Activated CD8-positive, alpha-beta memory T cell treated with anti-CD3 and anti-CD28 coated beads for 36 hours (primary cell): ENCODE measurements around the gene ZNF217. TPM values are rescaled to one million over a fixed set of nuclear protein-coding genes. Genes with fewer than 3 reads are reported as not detected.
"Not testable (repeated sequence)": the region's sequence is repeated elsewhere in the genome, so short reads cannot be mapped to it uniquely, and the experiment has no call there.

Source experiments
- CTCF ChIA-PET: fragments of 350-600 bp; sonication (Branson Sonifier 250); formaldehyde crosslinking; loops from one replicate; lab custom pipeline; 2021; ENCODE audit warnings: antibody characterized with exemption; lab: Charles Lee
- POLR2A ChIA-PET: fragments of 350-600 bp; sonication (Branson Sonifier 250); formaldehyde crosslinking; loops from one replicate; lab custom pipeline; 2021; ENCODE audit warnings: antibody characterized with exemption; lab: Charles Lee
- total RNA-seq, 2 experiments: library from RNA; stranded (reverse); gene quantifications; one replicate each; pipeline ENCODE4 v1.2.3, GENCODE V29; 2021

Gene ZNF217
- total RNA-seq, 2 experiments from 2014 or later: 45.1 to 50.0 TPM

DNA sequence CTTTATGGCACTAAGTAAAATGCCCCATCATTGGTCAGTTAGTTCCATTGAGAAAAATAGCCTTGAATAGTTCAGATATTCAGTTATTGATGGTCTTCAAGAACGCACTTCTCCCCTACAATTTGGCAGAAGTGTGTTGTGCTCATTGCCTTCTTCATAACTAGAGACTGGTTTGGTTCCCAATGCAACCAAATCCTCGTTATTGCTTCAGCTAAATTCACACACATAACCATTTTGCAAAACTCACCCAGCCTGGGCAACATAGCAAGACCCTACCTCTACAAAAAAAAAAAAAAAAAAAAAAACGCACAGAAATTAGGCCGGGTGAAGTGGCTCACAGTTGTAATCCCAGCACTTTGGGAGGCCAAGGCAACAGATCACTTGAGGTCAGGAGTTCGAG lies 32.1 kb downstream of the ZNF217 start:
- ChIA-PET POLR2A (interaction anchor here (0.6 to 0.7 kb wide), 2 partner anchors 123 to 159 kb away, joined by 5 to 8 read pairs; no protein-coding TSS in a partner anchor), CTCF (interaction anchor here (0.6 to 0.7 kb wide), 3 partner anchors 70 to 1673 kb away, joined by 3 to 5 read pairs (median 3); no protein-coding TSS in a partner anchor)

DNA sequence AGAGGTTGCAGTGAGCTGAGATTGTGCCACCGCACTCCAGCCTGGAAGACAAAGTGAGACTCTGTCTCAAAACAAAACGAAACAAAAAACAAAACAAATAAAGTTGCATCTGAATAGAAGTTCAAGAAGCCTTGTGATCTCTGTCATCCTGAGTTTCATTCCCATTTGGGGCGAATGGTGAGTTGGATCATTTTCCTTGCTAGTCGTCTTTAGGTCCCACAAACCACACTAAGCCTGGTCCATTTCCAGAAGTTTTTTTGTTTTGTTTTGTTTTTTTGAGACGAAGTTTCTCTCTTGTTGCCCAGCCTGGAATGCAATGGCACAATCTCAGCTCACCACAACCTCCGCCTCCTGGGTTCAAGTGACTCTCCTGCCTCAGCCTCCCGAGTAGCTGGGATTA lies 33.8 kb downstream of the ZNF217 start:
- CTCF ChIA-PET: no interaction called here
- POLR2A ChIA-PET: no interaction called here

DNA sequence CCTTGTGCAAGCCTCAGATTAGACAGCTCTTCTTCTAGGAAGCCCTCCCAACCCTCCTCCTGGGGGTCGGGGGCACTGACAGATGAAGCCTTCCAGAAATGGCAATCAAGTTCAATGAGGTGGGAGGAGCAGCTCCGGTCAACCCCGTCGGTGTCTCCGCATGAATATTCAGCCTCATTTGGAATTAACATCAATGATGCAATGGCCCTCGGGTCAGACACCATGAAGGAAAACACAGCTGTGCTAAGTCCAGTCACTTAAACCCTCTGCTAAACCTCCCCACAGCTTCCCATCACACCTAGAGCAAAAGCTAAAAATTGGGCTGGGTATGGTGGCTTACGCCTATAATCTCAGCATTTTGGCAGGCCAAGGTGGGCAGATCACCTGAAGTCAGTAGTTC lies 36.5 kb downstream of the ZNF217 start:
- ChIA-PET CTCF (no interaction called here), POLR2A (no interaction called here)

DNA sequence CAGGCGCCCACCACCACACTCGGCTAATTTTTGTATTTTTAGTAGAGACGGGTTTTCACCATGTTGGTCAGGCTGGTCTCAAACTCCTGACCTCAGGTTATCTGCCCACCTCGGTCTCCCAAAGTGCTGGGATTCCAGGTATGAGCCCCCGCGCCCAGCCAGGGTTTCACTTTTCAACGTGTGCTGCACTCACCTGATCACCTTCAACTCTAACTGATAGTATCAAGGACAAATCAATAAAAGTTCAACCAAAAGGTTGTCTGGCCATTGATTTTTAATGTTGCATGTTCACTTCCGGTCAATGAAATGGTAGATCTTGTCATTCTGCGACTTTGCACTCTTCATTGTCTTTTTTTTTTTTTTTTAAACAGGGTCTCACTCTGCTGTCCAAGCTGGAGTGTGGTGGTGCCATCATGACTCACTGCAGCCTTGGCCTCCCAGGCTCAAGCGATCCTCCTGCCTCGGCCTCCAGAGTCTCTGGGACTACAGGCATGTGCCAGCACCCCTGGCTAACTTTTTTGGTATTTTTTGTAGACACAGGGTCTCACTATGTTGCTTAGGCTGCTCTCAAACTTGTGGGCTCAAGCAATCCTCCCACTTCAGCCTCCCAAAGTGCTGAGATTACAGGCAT lies 37.3 kb downstream of the ZNF217 start:
- POLR2A ChIA-PET: no interaction called here
- CTCF ChIA-PET: no interaction called here

DNA sequence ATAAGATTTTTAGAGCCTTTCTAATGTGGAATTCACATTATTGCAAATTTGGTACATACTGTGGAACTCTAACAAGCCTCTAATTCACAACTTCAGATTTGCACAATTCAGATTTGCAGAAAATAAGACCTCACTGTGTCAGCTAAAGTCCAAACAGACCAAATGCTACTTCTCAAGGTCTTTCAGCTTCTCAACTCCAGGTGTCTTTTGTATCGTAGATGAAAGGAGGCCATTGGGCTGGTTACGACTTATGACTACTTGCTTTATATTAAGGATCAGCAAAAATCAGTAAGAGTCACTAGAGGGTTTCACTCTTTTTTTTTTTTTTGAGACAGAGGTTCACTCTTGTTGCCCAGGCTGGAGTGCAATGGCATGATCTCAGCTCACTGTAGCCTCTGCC lies 37.8 kb downstream of the ZNF217 start:
- CTCF ChIA-PET: no interaction called here
- POLR2A ChIA-PET: no interaction called here

DNA sequence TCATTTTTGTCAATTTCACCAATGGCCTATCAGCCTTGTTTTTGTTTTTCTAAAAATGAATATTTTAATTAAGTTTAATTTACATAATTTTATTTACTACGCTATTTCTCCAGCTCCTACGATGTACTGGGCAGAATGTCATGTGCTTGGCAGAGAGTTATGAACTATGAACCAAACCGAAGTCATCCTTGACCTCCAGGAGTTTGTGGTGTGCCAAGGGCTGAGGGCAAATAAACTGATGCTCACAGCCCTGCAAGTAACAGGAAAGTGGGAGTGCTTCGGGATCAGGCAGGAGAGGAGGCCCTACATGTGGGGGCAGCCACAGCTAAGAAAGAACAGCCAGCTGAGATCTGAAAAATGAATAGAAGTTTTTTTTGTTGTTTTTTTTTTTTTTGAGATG lies 38.6 kb downstream of the ZNF217 start:
- CTCF ChIA-PET: interaction anchor here (0.7 kb wide), 1 partner anchor 174 kb away, joined by 4 read pairs; no protein-coding TSS in a partner anchor
- POLR2A ChIA-PET: no interaction called here

DNA sequence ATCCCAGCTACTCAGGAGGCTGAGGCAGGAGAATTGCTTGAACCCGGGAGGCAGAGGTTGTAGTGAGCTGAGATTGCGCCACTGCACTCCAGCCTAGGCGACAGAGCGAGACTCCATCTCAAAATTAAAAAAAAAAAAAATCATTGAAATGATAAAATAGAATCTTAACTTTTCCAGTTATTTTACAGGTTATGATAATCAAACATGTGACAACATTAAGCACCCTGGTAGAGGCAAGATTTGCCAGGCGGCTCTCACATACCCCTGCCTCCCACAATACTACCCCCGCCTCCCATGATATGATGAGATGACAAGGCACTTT lies 41.1 kb downstream of the ZNF217 start:
- POLR2A ChIA-PET: interaction anchor here (0.6 kb wide), 1 partner anchor 388 kb away, joined by 3 read pairs; no protein-coding TSS in a partner anchor
- CTCF ChIA-PET: not testable (repeated sequence)

DNA sequence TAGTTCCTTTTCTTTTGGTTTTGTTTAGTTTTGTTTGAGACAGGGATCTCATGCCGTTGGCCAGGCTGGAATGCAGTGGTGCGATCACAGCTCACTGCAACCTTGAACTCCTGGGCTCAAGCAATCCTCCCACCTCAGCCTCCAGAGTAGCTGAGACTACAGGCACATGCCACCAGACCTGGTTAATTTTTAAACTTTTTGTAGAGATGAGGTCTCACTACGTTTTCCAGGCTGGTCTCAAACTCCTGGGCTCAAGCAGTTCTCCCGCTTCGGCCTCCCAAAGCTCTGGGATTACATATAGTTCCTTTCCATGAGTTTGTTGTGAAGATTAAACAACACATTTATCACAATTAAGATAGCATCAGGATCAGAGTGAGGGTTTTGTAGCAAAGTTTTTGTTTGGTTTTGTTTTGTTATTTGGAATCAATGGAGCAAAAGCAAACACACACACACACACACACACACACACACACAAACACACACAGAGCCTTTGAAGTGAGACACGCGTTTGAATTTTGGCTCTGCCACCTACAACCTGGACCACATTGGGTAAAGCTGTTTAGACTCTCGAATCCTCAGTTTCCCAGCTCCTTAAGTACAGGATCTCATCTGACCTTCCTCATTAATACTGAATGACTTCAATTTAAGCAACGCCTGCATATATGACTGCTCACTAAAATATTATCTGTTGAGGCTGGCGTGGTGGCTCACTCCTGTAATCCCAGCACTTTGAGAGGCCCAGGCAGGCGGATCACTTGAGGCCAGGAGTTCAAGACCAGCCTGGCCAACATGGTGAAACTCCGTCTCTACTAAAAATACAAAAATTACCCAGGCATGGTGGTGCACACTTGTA lies 41.7 kb downstream of the ZNF217 start:
- ChIA-PET POLR2A (interaction anchor here (0.6 kb wide), 1 partner anchor 388 kb away, joined by 3 read pairs; no protein-coding TSS in a partner anchor), CTCF (interaction anchor here (0.7 kb wide), 1 partner anchor 227 kb away, joined by 3 read pairs; no protein-coding TSS in a partner anchor)

DNA sequence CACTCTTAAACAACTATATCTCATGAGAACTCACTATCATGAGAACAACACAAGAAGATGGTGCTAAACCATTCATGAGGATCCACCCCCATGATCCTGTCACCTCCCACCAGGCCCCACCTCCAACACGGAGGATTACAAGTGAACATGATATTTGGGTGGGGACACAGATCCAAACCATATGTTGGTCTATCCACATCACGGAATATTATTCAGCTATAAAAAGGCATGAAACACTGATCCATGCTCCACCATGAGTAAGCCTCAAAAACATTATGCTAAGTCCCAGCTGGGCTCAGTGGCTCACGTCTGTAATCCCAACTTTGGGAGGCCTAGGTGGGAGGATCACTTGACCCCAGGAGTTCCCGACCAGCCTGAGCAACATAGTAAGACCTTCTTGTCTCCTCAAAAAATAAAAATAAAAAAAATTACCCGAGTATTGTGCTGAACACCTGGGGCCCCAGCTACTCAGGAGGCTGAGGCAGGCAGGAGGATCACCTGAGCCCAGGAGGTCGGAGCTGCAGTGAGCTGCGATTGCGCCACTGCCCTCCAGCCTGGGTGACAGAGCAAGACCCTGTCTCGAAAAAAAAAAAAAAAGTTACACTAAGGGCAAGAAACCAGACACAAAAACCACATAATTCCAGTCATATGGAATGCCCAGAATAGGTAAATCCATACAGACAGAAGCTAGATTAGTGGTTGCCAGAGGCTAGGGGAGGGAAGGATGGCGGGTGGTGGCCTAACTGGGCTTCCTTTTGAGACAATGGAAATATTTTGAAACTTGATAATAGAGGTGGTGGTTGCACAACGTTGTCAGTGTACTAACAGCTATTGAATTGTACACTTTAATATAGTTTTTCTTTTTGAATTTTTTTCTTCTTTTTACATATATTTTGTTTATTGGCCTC lies 43.1 kb downstream of the ZNF217 start:
- CTCF ChIA-PET: no interaction called here
- POLR2A ChIA-PET: no interaction called here

DNA sequence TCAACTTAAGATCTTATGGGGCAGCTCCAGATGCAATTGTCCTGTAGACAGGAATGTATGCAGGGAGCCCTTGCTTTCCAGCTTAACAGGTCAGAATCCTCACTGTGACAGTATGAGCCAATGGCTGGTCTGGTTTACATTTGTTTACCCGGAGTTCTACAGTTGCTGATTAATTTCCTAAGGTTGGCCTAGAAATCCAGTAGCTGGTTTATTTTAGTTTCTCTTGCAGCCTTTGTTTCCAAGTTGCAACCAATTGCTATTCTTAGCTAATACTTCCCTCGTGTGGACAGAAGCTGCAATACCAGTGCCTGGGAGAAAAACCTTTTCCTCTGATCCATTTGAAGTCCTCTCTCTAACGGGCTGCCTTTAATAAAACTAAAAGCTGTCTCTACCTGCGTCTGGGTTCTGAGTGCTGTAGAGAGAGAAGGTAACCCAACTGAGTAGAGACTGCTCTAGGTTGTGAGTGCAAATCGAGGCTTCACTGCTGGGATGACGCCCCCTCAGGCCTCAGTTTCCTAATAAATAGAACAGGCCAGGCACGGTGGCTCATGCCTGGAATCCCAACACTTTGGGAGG lies 45.9 kb downstream of the ZNF217 start:
- ChIA-PET CTCF (interaction anchor here (1.1 to 1.4 kb wide), 4 partner anchors 10 to 392 kb away, joined by 3 to 4 read pairs (median 4); no protein-coding TSS in a partner anchor), POLR2A (no interaction called here)

DNA sequence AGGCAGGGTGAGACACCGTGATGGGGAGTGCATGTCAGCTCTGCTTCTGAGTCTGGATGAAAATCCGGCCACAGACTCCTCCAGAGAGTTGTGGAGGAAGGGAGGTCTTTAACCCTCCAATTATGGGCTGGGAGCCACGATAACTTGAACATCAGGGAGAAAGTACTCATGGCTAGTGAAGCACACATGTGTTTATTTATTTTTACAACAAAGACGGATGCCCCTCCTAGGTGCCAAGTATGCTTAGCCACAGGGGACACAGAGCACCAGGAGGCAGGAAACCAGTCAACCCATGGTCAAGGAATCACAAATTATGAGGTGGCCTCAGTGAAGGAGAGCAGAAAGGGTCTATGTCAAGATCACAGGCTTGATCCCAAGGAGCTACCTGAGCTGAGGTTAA lies 54.1 kb downstream of the ZNF217 start:
- POLR2A ChIA-PET: no interaction called here
- CTCF ChIA-PET: interaction anchor here (0.7 kb wide), 1 partner anchor 25 kb away, joined by 3 read pairs; no protein-coding TSS in a partner anchor

DNA sequence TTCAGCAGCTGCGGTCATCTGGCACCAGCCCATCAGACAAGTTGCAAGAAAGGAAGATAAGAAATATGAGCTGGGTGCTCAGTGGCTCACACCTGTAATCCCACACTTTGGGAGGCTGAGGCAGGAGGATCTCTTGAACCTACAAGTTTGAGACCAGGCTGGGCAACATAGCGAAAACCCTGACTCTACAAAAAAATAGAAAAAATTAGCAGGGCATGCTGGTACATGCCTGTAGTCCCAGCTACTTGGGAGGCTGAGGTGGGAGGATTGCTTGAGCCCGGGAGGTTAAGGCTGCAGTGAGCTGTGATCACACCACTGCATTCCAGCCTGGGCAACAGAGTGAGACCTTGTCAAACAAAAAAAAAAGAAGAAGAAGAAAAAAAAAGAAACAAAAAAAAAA lies 57.3 kb downstream of the ZNF217 start:
- CTCF ChIA-PET, POLR2A ChIA-PET: not testable (repeated sequence)

DNA sequence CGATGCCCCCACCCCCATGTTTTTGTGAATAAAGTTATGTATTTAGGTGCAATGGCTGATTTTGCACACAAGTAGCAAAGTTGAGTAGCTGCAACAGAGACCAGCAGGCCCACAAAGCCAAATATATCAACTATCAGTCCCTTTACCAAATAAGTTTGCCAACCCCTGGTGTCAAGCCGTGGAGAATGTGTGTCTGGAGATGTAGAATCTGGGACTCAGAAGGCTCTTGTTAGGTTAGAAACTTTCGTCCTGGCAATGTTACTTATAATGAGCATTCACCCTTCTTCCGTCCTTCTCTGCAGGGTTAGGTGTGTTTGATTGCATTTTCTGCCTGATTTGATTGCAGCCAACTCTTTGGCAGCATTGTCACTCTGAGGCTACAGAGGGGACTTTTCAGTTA lies 57.8 kb downstream of the ZNF217 start:
- CTCF ChIA-PET: no interaction called here
- POLR2A ChIA-PET: no interaction called here

DNA sequence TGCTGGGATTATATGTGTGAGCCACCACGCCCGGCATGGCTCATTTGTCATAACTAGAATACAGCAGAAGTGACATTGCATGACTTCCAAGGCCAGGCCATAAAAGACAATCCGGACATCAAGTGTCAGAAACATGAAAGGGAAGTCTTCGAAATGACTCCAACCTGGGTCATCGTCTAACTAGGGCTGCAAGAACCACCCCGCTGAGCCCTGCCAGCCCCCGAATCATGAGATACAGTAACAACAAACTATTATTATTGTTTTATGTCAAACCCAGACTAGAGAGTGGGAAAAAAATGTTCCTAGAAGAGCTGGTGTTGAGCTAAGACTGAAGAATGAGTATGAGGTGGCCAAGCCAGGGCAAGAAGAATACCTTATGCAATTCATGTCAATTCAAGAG lies 59.6 kb downstream of the ZNF217 start:
- ChIA-PET CTCF (no interaction called here), POLR2A (no interaction called here)

DNA sequence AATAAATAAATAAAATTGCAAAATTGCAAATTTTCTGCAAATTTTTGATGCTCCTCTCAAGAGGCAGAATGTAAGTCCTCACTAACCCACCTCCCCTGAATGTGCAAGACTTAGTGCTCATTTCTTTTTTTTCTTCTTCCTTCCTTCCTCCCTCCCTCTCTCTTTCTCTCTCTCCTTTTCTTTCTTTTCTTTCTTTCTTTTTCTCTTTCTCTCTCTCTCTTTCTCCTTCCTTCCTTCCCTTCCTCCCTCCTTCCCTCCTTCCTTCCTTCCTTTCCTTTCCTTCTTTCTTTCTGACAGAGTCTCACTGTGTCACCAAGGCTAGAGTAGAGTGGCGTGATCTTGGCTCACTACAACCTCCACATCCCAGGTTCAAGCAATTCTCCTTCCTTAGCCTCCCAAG lies 60.1 kb downstream of the ZNF217 start:
- ChIA-PET CTCF (no interaction called here), POLR2A (no interaction called here)

DNA sequence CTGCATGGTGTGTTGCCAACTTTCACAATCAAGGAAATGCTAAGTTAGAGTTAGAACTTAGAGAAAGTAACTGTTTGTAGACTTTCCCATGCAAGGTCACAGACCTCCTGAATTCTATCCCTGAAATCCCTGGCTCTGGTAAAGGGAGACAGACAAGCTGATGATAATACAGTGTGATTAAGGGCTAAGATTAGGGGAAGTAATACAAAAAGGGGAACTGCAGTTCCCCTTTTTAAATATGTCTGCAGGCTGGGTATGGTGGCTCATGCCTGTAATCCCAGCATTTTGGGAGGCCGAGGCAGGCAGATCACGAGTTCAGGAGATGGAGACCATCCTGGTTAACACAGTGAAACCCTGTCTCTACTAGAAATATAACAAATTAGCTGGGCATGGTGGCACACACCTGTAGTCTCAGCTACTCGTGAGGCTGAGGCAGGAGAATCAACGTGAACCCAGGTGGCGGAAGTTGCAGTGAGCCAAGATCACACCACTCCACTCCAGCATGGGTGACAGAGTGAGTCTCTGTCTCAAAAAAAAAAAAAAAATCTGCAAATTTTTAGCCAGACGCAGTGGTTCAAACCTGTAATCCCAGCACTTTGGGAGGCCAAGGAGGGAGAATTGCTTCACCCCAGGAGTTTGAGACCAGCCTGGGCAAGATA lies 60.9 kb downstream of the ZNF217 start:
- POLR2A ChIA-PET, CTCF ChIA-PET: not testable (repeated sequence)

DNA sequence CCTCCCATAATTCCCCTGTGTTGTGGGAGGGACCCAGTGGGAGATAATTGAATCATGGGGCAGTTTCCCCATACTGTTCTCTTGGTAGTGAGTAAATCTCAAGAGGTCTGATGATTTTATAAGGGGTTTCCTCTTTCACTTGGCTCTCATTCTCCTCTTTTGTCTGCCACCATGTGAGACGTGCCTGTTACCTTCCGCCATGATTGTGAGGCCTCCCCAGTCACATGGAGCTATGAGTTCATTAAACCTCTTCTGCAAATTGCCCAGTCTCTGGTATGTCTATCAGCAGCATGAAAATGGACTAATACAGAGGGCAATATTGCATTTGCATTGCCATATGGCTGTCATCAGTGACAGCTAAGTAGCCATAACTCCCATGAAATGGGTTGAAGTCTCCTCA lies 63.2 kb downstream of the ZNF217 start:
- POLR2A ChIA-PET: no interaction called here
- CTCF ChIA-PET: no interaction called here

DNA sequence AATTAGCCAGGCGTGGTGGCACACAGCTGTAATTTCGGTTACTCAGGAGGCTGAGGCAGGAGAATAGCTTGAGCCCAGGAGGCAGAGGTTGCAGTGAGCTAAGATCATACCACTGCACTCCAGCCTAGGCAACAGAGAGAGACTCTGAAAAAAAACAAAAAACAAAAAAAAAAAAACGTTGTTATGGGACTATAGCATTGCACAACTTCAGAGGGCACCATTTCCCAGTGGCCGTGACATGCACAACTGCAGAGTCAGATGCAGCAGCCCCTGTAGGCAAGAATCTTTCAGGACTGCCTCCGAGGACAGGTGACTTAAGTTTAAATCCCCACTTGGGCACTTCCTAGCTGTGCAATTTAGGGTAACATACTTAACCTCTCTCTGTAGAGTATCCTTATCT lies 64.0 kb downstream of the ZNF217 start:
- POLR2A ChIA-PET: no interaction called here
- CTCF ChIA-PET: interaction anchor here (0.7 kb wide), 1 partner anchor 477 kb away, joined by 3 read pairs; no protein-coding TSS in a partner anchor

DNA sequence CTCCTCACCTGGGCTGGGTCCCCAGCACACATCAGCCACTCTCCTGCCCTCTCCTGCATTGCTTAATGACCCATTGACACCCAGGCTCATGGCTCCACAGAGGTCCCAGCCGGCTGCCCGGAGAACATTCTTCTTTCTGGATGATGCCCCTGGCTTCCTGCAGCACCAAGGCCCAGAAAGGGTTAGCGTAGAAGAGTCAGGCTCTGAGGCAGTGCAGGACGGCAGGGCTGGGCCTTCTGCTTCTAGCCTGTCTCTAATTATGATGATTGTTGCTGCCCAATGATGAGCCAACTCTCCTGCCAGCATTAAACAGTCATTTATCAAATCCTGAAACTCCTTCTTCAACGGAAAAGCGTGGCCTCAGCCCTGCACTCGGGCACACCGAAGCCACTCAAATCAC lies 66.4 kb downstream of the ZNF217 start:
- POLR2A ChIA-PET: no interaction called here
- CTCF ChIA-PET: no interaction called here
